K562 (cell line): Measurements from ENCODE around the gene SPTAN1. TPM values are rescaled to one million over a fixed set of nuclear protein-coding genes. Genes with fewer than 3 reads are reported as not detected.
A peak's percentile ranks its signal among the peaks of the same experiment; 100 is the strongest.

Experiments used
- DIDO1 ChIP-seq: fragments of 450-650 bp; IDR thresholded peaks from 2 replicates; pipeline ENCODE4 v1.6.1; 2016; ENCODE audit warnings: low read depth, missing biosample characterization, missing genetic modification characterization
- ELF4 ChIP-seq: fragments of 450-650 bp; formaldehyde crosslinking; IDR thresholded peaks from 2 replicates; pipeline ENCODE4 v1.4.0; 2022; ENCODE audit warnings: missing genetic modification characterization
- ETV1 ChIP-seq: fragments of 450-650 bp; conservative IDR thresholded peaks from 2 replicates; pipeline ENCODE4 v1.6.1; 2016; ENCODE audit warnings: missing genetic modification characterization, control low read depth, low read depth, missing compliant biosample characterization
- GABPB2 ChIP-seq: fragments of 250-450 bp; sonication (Bioruptor Pico); conservative IDR thresholded peaks from 2 replicates; pipeline ENCODE4 v1.5.1; 2021; ENCODE audit warnings: mild to moderate bottlenecking
- HDAC8 ChIP-seq: fragments of 450-650 bp; IDR thresholded peaks from 2 replicates; pipeline ENCODE4 v1.6.1; 2016; ENCODE audit warnings: mild to moderate bottlenecking, missing genetic modification characterization, moderate library complexity, missing compliant biosample characterization
- IRF9 ChIP-seq: fragments of 450-650 bp; IDR thresholded peaks from 2 replicates; pipeline ENCODE4 v1.6.1; 2016; ENCODE audit warnings: missing biosample characterization, missing genetic modification characterization
- KDM1A ChIP-seq, 2 experiments: fragments of 450-650 bp; IDR thresholded peaks; 2 replicates each; pipeline ENCODE4 v1.6.1; 2016; ENCODE audit warnings: mild to moderate bottlenecking in 2 of 2
- L3MBTL2 ChIP-seq: fragments of 450-650 bp; IDR thresholded peaks from 2 replicates; pipeline ENCODE4 v1.6.1; 2016; ENCODE audit warnings: mild to moderate bottlenecking, moderate library complexity
- MCM3 ChIP-seq: fragments of 450-650 bp; IDR thresholded peaks from 2 replicates; pipeline ENCODE4 v1.6.1; 2016
- NCOA2 ChIP-seq, 2 experiments: fragments of 450-650 bp; IDR thresholded peaks; 2 replicates each; pipeline ENCODE4 v1.6.1; 2018; ENCODE audit warnings: mild to moderate bottlenecking in 2 of 2, moderate library complexity in 1 of 2; ENCODE audit not compliant: partially characterized antibody in 2 of 2
- NFIX ChIP-seq: fragments of 250-450 bp; sonication (Bioruptor Pico); IDR thresholded peaks from 2 replicates; pipeline ENCODE4 v1.4.0; 2020; ENCODE audit warnings: low read depth, mild to moderate bottlenecking, moderate library complexity
- NR4A1 ChIP-seq, 2 experiments: fragments of 250-450 bp in 1 of 2; fragments of 450-650 bp in 1 of 2; sonication (Bioruptor Pico) in 1 of 2; IDR thresholded peaks; 2 replicates each; pipeline versions ENCODE4 v1.4.0 to v1.6.1; 2016 to 2020; ENCODE audit warnings: mild to moderate bottlenecking in 2 of 2, missing compliant biosample characterization in 1 of 2, missing genetic modification characterization in 1 of 2, moderate library complexity in 1 of 2
- POLR2H ChIP-seq: IDR thresholded peaks from 2 replicates; pipeline ENCODE4 v1.6.1; 2016; ENCODE audit warnings: missing genetic modification characterization, low read depth, mild to moderate bottlenecking, control low read depth, missing compliant biosample characterization, moderate library complexity
- PRPF4 ChIP-seq: fragments of 200-400 bp; formaldehyde crosslinking; IDR thresholded peaks from one replicate; pipeline ENCODE4 v1.6.1; 2017; ENCODE audit warnings: low read length, low read depth, mild to moderate bottlenecking; ENCODE audit not compliant: insufficient read depth, poor library complexity, severe bottlenecking
- PURB ChIP-seq: sonication (generic); formaldehyde crosslinking; IDR thresholded peaks from 2 replicates; pipeline ENCODE4 v1.9.0; 2021; ENCODE audit warnings: low read depth, mild to moderate bottlenecking, missing genetic modification reagents
- SUPT5H ChIP-seq: fragments of 450-650 bp; IDR thresholded peaks from 2 replicates; pipeline ENCODE4 v1.6.1; 2016
- TCF3 ChIP-seq: sonication (generic); formaldehyde crosslinking; IDR thresholded peaks from 2 replicates; pipeline ENCODE4 v1.4.0; 2020; ENCODE audit warnings: mild to moderate bottlenecking, missing genetic modification reagents
- ZNF316 ChIP-seq: fragments of 450-650 bp; IDR thresholded peaks from 2 replicates; pipeline ENCODE4 v1.6.1; 2016
- ZNF551 ChIP-seq: fragments of 250-450 bp; sonication (Bioruptor Pico); IDR thresholded peaks from 2 replicates; pipeline ENCODE4 v1.5.0; 2021; ENCODE audit warnings: mild to moderate bottlenecking, moderate library complexity
- ZNF57 ChIP-seq: fragments of 450-650 bp; formaldehyde crosslinking; IDR thresholded peaks from 2 replicates; pipeline ENCODE4 v1.4.0; 2020; ENCODE audit warnings: mild to moderate bottlenecking, moderate library complexity
- ZNF586 ChIP-seq: fragments of 450-650 bp; formaldehyde crosslinking; conservative IDR thresholded peaks from 2 replicates; pipeline ENCODE4 v1.4.0; 2020; ENCODE audit warnings: mild to moderate bottlenecking, moderate library complexity
- ZNF695 ChIP-seq: fragments of 450-650 bp; formaldehyde crosslinking; IDR thresholded peaks from 2 replicates; pipeline ENCODE4 v1.4.0; 2020; ENCODE audit warnings: mild to moderate bottlenecking, moderate library complexity
- polyA plus RNA-seq, 8 experiments: library from polyadenylated mRNA; depleted of rRNA in 4 of 8; stranded (reverse) in 5 of 8; unstranded in 3 of 8; fragments of >200 nt; fragmentation: Nextera tagmentation in 2 of 8; fragmentation: Illumina TruSeq in 1 of 8; extraction: Ambion mirVana in 2 of 8; extraction: Trizol in 1 of 8; gene quantifications; 2 replicates each; pipeline versions ENCODE4 v1.2.1 to v1.2.3, GENCODE V29; 2011 to 2014; ENCODE audit warnings: inconsistent platforms in 1 of 8, missing spikeins in 1 of 8
- total RNA-seq, 7 experiments: library from RNA; depleted of rRNA in 6 of 7; stranded (reverse); fragments of >200 nt in 6 of 7; fragmentation: Illumina TruSeq in 2 of 7; extraction: Trizol in 2 of 7; gene quantifications; 2 replicates each; pipeline versions ENCODE4 v1.2.1 to v1.2.3, GENCODE V29; 2011 to 2021; ENCODE audit warnings: low replicate concordance in 1 of 7
- TF ChIP-seq, protein P1 (sequence below): sonication (generic); formaldehyde crosslinking; IDR thresholded peaks from 2 replicates; pipeline ENCODE4 v1.8.0; 2022; ENCODE audit warnings: missing genetic modification reagents, mild to moderate bottlenecking, moderate library complexity, borderline replicate concordance
- TF ChIP-seq, protein P2 (sequence below): fragments of 250-450 bp; sonication (Bioruptor Pico); IDR thresholded peaks from 2 replicates; pipeline ENCODE4 v1.8.0; 2022; ENCODE audit warnings: inconsistent platforms
- TF ChIP-seq, protein P3 (sequence below): fragments of 250-450 bp; sonication (Bioruptor Pico); IDR thresholded peaks from 2 replicates; pipeline ENCODE4 v1.5.0; 2020; ENCODE audit warnings: mild to moderate bottlenecking, borderline replicate concordance

SPTAN1 gene
- total and polyA plus RNA-seq, 9 of the 15 experiments (the other 6 are each of a cell fraction or from before 2014, with no cell fraction given): 1.5 to 13.5 (median 6.8) TPM

DNA sequence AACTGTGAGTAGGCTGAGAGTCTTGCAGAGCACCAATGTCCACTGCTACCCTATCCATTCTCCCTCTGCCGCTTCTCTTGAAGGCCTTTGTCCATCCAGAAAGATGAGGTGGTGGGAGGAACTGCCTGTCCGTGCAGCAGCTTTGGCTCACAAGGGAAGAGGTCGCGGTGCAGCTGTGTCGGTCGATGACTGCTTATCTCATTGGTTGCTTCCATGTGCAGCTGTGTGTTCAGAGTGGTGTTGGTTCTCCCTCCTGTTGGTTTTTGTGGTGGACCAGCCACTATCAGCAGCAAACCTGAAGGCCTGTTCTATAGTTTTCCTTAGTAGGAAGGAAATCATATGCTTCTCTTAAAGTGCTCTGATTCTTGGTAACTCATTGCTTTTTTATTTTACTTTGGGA is 40.7 kb downstream of the SPTAN1 start (continued):
- TF ChIP-seq, protein P1, sequence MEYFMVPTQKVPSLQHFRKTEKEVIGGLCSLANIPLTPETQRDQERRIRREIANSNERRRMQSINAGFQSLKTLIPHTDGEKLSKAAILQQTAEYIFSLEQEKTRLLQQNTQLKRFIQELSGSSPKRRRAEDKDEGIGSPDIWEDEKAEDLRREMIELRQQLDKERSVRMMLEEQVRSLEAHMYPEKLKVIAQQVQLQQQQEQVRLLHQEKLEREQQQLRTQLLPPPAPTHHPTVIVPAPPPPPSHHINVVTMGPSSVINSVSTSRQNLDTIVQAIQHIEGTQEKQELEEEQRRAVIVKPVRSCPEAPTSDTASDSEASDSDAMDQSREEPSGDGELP (CRISPR knock-in tag): peak; percentile 91
- TF ChIP-seq L3MBTL2 (peak; percentile 52; the same call in 1 of the 2 replicates), TCF3 (peak; percentile 99), PRPF4 (no peak), GABPB2 (CRISPR knock-in tag) (no peak), ZNF586 (CRISPR knock-in tag) (no peak), NR4A1 (CRISPR knock-in tag; IDR thresholded peaks at IDR 0.05) (no peak), NR4A1 (tag; IDR thresholded peaks at IDR 0.05) (no peak), NFIX (CRISPR knock-in tag) (no peak), HDAC8 (tag) (no peak), PURB (CRISPR knock-in tag) (no peak), IRF9 (tag) (no peak), ELF4 (CRISPR knock-in tag) (no peak), ZNF695 (CRISPR knock-in tag) (no peak), KDM1A (IDR thresholded peaks at IDR 0.05) (peak; percentile 94), ZNF551 (CRISPR knock-in tag) (no peak), MCM3 (no peak), ZNF57 (no peak), NCOA2 (IDR thresholded peaks at IDR 0.05; ENCODE audit: partially characterized antibody in 2 of 2) (no peak), ZNF316 (no peak), ETV1 (tag) (no peak), POLR2H (tag) (no peak), DIDO1 (no peak), SUPT5H (no peak)
- TF ChIP-seq, protein P2, sequence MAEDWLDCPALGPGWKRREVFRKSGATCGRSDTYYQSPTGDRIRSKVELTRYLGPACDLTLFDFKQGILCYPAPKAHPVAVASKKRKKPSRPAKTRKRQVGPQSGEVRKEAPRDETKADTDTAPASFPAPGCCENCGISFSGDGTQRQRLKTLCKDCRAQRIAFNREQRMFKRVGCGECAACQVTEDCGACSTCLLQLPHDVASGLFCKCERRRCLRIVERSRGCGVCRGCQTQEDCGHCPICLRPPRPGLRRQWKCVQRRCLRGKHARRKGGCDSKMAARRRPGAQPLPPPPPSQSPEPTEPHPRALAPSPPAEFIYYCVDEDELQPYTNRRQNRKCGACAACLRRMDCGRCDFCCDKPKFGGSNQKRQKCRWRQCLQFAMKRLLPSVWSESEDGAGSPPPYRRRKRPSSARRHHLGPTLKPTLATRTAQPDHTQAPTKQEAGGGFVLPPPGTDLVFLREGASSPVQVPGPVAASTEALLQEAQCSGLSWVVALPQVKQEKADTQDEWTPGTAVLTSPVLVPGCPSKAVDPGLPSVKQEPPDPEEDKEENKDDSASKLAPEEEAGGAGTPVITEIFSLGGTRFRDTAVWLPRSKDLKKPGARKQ (CRISPR knock-in tag): no peak
- TF ChIP-seq, protein P3, sequence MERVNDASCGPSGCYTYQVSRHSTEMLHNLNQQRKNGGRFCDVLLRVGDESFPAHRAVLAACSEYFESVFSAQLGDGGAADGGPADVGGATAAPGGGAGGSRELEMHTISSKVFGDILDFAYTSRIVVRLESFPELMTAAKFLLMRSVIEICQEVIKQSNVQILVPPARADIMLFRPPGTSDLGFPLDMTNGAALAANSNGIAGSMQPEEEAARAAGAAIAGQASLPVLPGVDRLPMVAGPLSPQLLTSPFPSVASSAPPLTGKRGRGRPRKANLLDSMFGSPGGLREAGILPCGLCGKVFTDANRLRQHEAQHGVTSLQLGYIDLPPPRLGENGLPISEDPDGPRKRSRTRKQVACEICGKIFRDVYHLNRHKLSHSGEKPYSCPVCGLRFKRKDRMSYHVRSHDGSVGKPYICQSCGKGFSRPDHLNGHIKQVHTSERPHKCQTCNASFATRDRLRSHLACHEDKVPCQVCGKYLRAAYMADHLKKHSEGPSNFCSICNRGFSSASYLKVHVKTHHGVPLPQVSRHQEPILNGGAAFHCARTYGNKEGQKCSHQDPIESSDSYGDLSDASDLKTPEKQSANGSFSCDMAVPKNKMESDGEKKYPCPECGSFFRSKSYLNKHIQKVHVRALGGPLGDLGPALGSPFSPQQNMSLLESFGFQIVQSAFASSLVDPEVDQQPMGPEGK: no peak
